ENCODE data around the gene KRT15.

Gene KRT15

DNA sequence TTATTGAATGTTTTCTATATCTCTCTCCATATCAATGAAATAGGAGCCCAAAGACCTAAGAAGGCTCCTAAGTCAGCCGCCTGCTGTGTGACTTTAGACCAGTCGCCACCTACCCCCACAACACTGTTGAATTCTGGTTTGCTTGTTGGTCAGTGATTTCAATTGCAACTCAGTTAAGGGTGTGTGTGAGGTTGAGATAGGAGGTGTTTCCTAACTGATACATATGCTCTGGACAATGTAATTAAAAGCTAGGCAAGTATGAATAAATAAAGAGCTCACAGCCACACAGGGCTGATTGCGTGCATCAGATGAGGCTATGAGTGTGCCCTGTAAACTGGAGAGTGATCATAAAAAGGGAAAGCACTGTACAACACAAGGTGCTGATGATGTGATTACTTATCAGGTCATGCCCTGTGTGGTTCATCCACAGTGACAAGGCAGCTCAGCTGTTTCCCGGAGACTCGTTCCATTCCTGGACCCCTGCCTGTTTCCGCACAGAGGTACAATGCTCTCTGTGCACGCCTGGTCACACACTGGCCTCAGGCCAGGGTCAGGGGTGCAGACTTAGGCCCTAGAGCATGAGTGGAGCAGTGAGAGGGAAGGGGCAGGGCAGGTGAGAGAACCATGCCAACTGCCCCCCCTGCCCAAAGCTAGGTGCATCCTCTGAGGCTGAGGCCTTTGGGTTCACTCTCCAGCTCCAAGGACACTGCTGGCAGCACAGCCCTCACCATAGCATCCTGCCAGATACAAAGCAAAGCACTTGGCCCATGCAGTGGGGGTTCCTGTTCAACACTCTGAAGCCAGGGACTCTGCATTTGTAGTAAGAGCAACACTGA lies 34.5 kb downstream of the KRT15 start:
- no peak for DNase-seq (ENCODE audit: low read depth in 2 of 2)

DNA sequence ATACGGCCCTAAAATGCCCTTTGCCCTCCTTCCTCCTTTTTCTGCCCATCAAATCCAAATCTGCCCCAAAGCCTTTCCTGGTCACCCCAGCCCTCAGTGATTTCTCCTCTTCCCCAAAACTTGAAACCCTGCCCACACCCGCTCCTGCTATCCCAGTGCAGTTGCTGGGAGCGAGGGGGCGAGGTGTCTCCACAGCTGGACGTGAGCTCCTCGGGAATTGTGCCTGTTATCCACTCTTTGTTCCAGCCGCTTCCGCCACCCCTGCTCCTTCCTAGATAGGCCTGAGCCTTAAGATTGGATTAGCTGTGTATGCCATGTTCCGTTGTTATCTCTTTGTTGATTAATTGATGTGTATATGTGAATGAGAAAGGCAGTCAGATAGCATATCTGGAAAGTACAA lies 35.2 kb downstream of the KRT15 start:
- no peak for DNase-seq (ENCODE audit: low read depth in 2 of 2)

DNA sequence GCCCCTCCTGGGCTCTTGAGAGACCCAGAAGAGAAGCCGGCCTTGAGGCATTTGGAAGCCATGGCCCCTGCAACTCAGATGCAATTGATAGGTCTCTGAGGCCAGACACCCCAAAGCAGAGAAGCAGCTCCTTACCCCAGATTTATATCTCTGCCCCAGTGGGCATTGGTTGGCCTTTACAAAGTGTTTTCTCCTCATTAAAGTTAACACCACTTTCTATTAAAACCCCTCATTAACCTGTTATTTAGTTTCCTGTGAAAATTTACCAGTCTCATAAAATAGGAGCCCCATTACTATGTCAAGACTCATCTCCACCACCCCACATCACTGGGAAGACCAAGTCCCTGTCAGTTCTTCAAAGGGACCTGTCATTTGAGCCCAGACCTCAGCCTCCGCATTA lies 37.7 kb downstream of the KRT15 start, which contains the start of gene KRT35:
Gene KRT35 (minus strand): TSS at position 116 of the 400 bp plus-strand sequence. CDS start 54 bp downstream, at position 62.
- DNase-seq (ENCODE audit: low read depth in 2 of 2), result no peak

DNA sequence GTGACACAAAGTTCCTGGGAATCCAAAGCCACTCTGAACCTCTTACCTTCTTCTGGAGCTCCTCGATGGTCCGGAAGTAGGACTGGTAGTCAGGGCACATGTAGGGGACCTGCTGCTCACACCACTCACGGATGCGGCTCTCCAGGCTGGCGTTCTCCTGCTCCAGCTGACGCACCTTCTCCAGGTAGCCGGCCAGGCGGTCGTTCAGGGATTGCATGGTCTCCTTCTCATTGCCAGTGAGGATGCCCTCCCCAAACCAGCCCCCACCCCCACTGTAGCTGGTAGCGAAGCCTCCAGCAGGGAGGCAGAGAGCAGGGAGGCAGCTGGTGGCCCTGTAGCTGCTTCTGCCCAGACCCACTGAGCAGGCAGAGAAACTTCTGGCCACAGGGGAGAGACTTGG lies 38.1 kb downstream of the KRT15 start:
- no peak for DNase-seq (ENCODE audit: low read depth in 2 of 2)

DNA sequence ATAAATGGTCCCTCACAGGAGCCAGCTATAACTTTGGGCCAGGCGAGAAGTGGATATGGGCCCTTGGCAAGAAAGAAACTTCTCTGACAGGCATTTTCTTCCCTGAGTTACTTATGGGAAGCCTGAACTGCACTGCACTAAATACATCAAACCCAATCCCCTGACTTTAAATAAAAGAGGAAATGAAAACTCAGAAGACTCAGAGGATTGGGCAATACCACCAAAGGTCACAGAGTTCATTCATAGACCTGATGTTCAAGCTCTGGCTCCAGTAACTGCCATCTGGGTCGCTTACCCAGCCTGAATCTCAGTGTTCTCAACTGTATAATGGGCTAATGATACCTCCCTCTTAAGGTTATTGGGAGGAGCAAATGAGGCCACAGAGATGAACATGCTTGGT lies 38.6 kb downstream of the KRT15 start:
- DNase-seq (ENCODE audit: low read depth in 2 of 2), result no peak

DNA sequence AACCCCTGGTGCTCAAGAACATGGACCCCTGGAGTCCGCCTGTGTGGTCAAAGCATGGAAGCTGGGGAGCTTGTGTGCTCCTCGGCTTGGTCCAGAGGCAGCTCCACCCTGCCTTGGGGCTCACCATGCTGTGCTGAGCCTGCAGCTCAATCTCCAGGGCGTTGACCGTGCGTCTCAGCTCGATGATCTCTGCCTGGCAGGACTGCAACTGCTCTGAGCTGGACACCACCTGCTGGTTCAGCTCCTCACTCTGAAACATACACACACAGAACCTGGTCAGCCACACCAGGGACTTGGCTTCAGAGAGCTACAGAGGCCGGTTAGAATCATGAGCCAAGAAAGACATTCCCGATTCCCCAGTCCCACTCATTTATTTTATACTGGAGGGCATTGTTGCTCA lies 40.5 kb downstream of the KRT15 start:
- no peak for DNase-seq (ENCODE audit: low read depth in 2 of 2)

DNA sequence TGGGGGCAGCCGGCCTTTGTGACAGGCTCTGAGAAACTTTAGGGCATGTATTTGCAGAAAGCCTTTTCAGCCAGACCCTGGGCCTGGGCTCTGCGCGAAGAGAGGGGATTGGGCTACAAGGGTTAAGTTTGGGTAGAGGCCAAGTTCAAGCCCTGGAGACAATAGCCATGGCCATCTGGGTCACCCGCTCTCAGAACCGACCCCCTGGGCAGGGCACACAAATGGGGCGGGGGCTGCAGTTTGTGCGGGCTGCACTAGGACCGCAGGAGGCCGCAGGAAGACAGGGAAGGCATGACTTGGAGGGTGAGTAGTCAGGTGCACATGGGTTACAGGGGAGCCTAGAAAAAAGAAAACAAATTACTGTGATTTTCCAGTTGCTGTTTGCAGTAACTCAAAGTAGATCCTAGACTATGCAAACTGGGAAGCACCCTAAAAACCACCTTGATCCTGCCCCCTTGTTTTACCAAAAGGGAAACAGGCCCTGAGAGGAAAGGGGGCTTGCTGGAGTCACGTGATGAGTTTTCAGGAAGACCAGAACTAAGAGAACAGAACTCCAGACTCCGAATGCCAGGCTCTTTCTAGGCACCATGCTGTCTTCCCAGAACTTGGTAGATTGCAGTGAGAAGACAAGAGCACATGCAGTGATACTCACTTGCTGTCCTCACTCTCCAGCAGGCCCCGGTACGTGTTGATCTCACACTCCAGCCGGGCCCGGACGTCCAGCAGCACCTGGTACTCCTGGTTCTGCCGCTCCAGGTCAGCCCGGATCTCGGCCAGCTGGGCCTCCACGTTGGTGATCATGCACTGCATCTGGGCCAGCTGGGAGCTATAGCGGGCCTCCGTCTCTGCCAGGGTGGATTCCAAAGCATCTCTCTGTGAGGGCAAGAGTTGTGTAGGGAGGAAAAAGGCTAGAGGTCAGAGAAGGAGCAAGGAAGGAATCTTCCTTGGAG lies 41.5 kb downstream of the KRT15 start:
- no peak for DNase-seq (ENCODE audit: low read depth in 2 of 2)

DNA sequence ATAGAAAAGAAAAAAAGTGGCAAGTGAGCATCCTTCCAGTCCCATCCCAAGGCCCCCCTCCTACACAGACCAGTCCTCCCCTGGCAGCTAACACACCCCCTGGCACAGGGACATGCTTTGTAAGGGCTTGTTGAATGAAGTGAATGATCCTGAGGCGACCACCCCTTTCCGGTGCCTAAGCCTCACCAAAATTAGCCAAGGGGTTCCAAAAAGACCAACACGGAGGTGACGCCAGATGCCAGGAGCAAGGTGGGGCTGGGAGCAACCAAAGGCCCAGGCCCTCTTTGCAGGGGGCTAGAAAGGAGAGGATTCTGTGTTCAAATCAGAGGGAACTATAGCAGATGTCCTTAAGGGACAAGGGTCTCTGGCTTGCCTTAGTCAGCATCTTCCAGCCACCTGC lies 43.3 kb downstream of the KRT15 start:
- no peak for DNase-seq (ENCODE audit: low read depth in 2 of 2)

DNA sequence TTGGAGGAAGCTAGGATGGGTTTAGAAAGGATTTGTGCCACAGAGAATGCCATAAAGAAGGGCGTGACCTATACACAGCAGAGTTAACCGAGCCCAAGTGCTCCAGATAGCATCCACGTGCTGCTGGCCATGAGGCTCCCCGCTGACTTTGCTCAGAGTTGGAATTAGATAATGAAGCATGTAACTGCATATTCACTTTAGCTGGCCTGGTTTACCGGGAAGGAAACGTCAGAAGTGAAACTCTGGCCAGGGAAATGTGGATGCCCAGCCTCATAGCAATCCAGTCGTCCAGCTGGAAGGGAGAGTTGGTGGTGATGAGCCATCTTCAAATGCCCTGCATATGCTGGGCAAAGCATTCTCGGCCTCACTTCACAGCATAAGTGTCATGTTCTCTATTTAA lies 43.8 kb downstream of the KRT15 start:
- DNase-seq (ENCODE audit: low read depth in 2 of 2), result no peak

DNA sequence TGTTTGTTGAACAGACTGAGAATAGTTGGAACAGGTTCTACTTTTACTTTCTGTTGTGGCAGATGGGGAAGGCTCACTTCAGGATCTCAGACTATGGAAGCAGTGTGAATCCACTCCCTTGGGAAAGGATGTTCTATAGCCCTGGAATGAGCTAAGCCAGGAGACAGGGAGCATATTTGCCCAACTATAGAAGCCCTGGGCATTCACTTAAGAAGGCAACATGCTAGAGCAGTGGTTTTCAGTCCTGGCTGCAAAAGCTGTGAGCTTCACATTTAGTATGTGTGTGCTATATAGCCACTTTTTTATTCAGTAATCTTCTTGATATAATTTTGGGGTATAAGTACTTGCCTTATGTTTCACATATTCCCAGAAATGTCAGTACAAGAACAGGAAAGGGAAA lies 50.3 kb downstream of the KRT15 start:
- DNase-seq (ENCODE audit: low read depth in 2 of 2), result no peak

DNA sequence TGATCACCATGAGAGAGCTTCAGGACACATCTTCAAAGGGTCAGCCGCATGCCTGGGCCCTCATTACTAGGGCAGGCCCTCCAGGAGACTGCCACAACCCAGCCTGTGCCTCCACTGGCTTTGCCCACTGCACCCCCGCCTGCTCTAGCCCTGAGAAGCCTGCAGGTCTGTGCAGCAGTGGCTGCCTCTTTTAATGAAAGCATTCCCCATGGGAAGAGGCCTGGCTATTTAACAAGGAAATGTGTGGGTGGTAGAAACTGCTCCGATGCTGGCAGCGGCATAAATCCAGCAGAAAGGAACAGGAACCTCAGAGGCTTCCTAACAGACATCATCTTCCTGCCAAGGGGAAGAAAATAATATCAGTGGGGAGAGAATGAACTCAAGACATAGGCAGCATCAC lies 51.1 kb downstream of the KRT15 start:
- DNase-seq (ENCODE audit: low read depth in 2 of 2), result no peak

DNA sequence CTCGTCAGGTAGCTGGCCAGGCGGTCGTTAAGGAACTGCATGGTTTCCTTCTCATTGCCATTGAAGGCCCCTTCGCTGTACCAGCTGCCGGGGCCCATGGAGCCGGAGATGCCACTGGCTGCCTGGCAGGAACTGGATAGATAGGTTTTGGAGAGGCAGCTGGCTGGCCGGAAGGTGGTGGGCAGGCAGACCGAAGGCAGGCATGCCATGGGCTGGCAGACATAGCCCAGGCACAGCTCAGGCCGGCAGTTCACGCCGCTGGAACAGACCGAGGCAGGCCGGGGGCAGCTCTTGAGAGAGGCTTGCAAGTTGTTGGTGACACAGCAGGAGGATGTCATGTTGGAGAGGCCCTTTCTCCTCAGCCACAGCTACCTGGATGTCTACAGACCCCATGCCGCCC lies 51.7 kb downstream of the KRT15 start, which contains the start of gene KRT32:
Gene KRT32 (minus strand): TSS at position 399 of the 400 bp plus-strand sequence. CDS start 61 bp downstream, at position 338.
- no peak for DNase-seq (ENCODE audit: low read depth in 2 of 2)

DNA sequence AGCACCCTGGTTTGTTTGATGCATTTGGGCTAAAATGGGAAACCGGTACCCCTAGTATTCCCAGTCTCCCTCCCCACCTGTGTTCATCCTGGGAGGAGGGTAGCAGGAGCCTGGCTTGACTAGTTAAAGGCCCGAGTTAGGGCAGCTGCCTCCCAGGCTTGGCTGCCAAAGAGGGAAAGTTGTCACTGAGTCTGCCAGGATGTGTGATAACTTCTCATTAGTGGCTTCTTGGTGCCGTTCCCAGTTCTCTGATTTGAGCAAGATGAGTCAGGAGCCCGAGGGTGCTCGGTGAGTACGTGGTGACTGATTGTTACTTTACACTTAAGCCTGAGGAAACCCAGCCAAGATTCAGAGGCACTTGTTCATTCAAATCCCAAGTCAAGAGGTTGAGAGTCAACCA lies 54.0 kb downstream of the KRT15 start:
- DNase-seq (ENCODE audit: low read depth in 2 of 2), result peak; percentile 77 to 80

DNA sequence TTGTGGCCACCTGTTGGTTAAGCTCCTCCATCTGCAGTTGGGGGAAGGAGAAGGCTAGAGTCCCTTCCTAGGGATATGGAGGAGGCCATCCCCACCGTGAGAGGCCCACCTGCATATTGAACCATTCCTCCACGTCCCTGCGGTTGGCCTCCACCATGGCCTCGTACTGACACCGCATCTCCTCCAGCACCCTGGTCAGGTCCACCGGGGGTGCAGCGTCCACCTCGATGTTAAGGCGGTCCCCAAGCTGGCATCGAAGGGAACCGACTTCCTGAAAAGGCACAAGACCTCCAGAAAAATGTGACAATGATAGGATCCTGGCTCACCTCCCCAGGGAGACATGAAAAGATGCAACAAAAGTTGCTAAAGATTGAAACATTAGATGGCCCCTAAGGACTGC lies 54.5 kb downstream of the KRT15 start:
- DNase-seq (ENCODE audit: low read depth in 2 of 2), result no peak

DNA sequence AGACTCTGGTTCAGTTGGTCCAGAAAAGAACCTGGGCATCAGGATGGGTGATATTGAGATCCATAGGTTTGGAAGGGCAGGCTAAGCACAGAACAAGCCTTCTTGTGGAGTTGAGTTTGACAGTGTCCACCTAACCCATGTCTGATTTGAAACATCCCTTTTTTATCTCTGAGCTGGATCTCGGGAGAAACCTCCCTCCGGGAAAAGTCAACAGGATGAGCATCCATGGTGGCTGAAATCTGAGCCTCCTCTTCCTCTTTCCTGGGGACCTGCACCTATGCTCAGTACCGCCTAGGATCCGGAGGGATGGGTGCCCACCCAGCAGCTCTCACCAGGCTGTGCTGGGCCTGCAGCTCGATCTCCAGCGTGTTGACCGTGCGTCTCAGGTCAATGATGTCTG lies 54.9 kb downstream of the KRT15 start:
- no peak for DNase-seq (ENCODE audit: low read depth in 2 of 2)

Data from fibroblast of skin of left quadriceps (primary cell).